Smooth muscle cell (in vitro differentiated cells): ENCODE measurements around the gene NOL4L. TPM values are rescaled to one million over a fixed set of nuclear protein-coding genes. Genes with fewer than 3 reads are reported as not detected.

Source experiments
- DNase-seq: peaks from one replicate; lab custom pipeline; 2025; ENCODE audit not compliant: unreplicated experiment; lab: John Stamatoyannopoulos, UW
- H2AFZ ChIP-seq: fragments of 200-600 bp; sonication (generic); 2 replicates; pipeline ENCODE4 v1.6.0; 2016; ENCODE audit warnings: antibody characterized with exemption, low read depth, mild to moderate bottlenecking
- H3F3A ChIP-seq: fragments of 200-600 bp; sonication (generic); 2 replicates; pipeline ENCODE4 v1.6.0; 2017; ENCODE audit warnings: antibody characterized with exemption, low read depth
- H3K27ac ChIP-seq: fragments of 200-600 bp; sonication (generic); 2 replicates; pipeline ENCODE4 v1.5.1; 2016; ENCODE audit warnings: low read depth, mild to moderate bottlenecking
- H3K27me3 ChIP-seq: fragments of 200-600 bp; sonication (generic); 2 replicates; pipeline ENCODE4 v1.6.1; 2016; ENCODE audit warnings: low read depth, mild to moderate bottlenecking
- H3K36me3 ChIP-seq: fragments of 200-600 bp; sonication (generic); 2 replicates; pipeline ENCODE4 v1.5.1; 2016; ENCODE audit warnings: low read depth
- H3K4me1 ChIP-seq: fragments of 200-600 bp; sonication (generic); 2 replicates; pipeline ENCODE4 v1.5.1; 2016; ENCODE audit warnings: low read depth
- H3K4me2 ChIP-seq: fragments of 200-600 bp; sonication (generic); 2 replicates; pipeline ENCODE4 v1.6.0; 2016; ENCODE audit warnings: mild to moderate bottlenecking
- H3K4me3 ChIP-seq: fragments of 200-600 bp; sonication (generic); 2 replicates; pipeline ENCODE4 v1.5.1; 2016; ENCODE audit warnings: mild to moderate bottlenecking
- H3K79me2 ChIP-seq: fragments of 200-600 bp; sonication (generic); 2 replicates; pipeline ENCODE4 v1.6.0; 2016; ENCODE audit warnings: low read depth, mild to moderate bottlenecking
- H3K9ac ChIP-seq: fragments of 200-600 bp; sonication (generic); 2 replicates; pipeline ENCODE4 v1.6.0; 2016; ENCODE audit warnings: low read depth
- H3K9me3 ChIP-seq: fragments of 200-600 bp; sonication (generic); replicated peaks from 2 replicates; pipeline ENCODE4 v1.5.1; 2016; ENCODE audit warnings: low read depth
- H4K20me1 ChIP-seq: fragments of 200-600 bp; sonication (generic); 2 replicates; pipeline ENCODE4 v1.6.0; 2016; ENCODE audit warnings: low read depth
- CTCF ChIP-seq: fragments of 200-600 bp; sonication (generic); IDR thresholded peaks from 2 replicates; pipeline ENCODE4 v1.5.1; 2017; ENCODE audit warnings: borderline replicate concordance, mild to moderate bottlenecking, antibody characterized with exemption; ENCODE audit not compliant: insufficient read depth, poor library complexity, severe bottlenecking
- WGBS: methylation state at CpG from one replicate; pipeline ENCODE4 v1.1.7; 2016; ENCODE audit warnings: low lambda C conversion rate; 5-methylcytosine and 5-hydroxymethylcytosine counted together
- polyA plus RNA-seq: library from polyadenylated mRNA; unstranded; fragments of >200 nt; fragmentation: Nextera tagmentation; extraction: Ambion mirVana; gene quantifications from 2 replicates; pipeline ENCODE4 v1.2.1, GENCODE V29; 2016
- total RNA-seq: library from RNA; depleted of rRNA; stranded (reverse); fragments of >200 nt; gene quantifications from 2 replicates; pipeline ENCODE4 v1.2.3, GENCODE V29; 2014

The NOL4L gene
- total and polyA plus RNA-seq, 2 experiments from 2014 or later, result 26.0 to 26.2 TPM

GRCh38 chr20:32456869-32457478 is 128.2 kb downstream of the NOL4L start:
- no peaks in the 10 kb centered on the region for H3K9me3 ChIP-seq
- peaks cover 3% of the 10 kb centered on the region for H3K36me3 ChIP-seq
- DNase-seq, result peak; percentile 83
- peaks cover 19% of the 10 kb centered on the region for H3F3A ChIP-seq
- peaks cover 61% of the 10 kb centered on the region for H3K79me2 ChIP-seq
- H3K4me2 ChIP-seq, result peak overlapping the region; percentile 97
- H3K27ac ChIP-seq, result peak overlapping the region; percentile 86
- 9% methylated on average over 35 of the region's 36 CpGs for WGBS
- H3K9ac ChIP-seq, result peak overlapping the region; percentile 79
- H3K27me3 ChIP-seq, result no peaks in the 10 kb centered on the region
- no peak overlapping the region for H2AFZ ChIP-seq
- peak; percentile 99 for TF ChIP-seq CTCF
- H3K4me1 ChIP-seq, result peaks cover 15% of the 10 kb centered on the region
- H4K20me1 ChIP-seq, result peaks cover 92% of the 10 kb centered on the region
- H3K4me3 ChIP-seq, result peak overlapping the region; percentile 59

- Histone ChIP-seq H3K27ac (peak overlapping the region; percentile 86), H4K20me1 (peaks cover 94% of the 10 kb centered on the region), H3K27me3 (no peaks in the 10 kb centered on the region), H3K79me2 (peaks cover 52% of the 10 kb centered on the region), H3K4me2 (peak overlapping the region; percentile 97), H3K4me3 (no peak overlapping the region), H3K36me3 (peaks cover 3% of the 10 kb centered on the region), H3K4me1 (peaks cover 15% of the 10 kb centered on the region), H3K9ac (peak overlapping the region; percentile 79), H3K9me3 (no peaks in the 10 kb centered on the region), H2AFZ (no peak overlapping the region), H3F3A (peaks cover 19% of the 10 kb centered on the region)
- WGBS, result 94% methylated on average over 35 of the region's 35 CpGs
- no peak for DNase-seq
- TF ChIP-seq CTCF, result no peak
These were observed 129.0 kb downstream of the NOL4L start for GRCh38 chr20:32455901-32456701.

GRCh38 chr20:32455171-32455900 is 129.8 kb downstream of the NOL4L start:
- WGBS, result 91% methylated on average over 12 of the region's 12 CpGs

More at GRCh38 chr20:32455171-32455900, 129.8 kb downstream of the NOL4L start:
- H3F3A ChIP-seq, result peaks cover 24% of the 10 kb centered on the region
- no peaks in the 10 kb centered on the region for H3K27me3 ChIP-seq
- H3K27ac ChIP-seq, result no peak overlapping the region
- peaks cover 44% of the 10 kb centered on the region for H3K79me2 ChIP-seq
- DNase-seq, result no peak
- H3K9ac ChIP-seq, result no peak overlapping the region
- H2AFZ ChIP-seq, result no peak overlapping the region
- H3K4me3 ChIP-seq, result no peak overlapping the region
- H3K4me1 ChIP-seq, result peaks cover 15% of the 10 kb centered on the region
- TF ChIP-seq CTCF, result no peak
- H3K9me3 ChIP-seq, result no peaks in the 10 kb centered on the region
- peaks cover 3% of the 10 kb centered on the region for H3K36me3 ChIP-seq
- peaks cover 94% of the 10 kb centered on the region for H4K20me1 ChIP-seq
- no peak overlapping the region for H3K4me2 ChIP-seq
